Activated CD8-positive, alpha-beta T cell treated with anti-CD3 and anti-CD28 coated beads for 36 hours (primary cell): Measurements from ENCODE around the gene ZNF451. TPM values are rescaled to one million over a fixed set of nuclear protein-coding genes. Genes with fewer than 3 reads are reported as not detected.

Experiments used
- ATAC-seq: fragments of 200-7000 bp; cut with Tn5 transposase; one replicate; pipeline ENCODE4 v1.10.0; 2021; ENCODE audit warnings: mild to moderate bottlenecking, moderate library complexity
- CTCF ChIA-PET: fragments of 350-600 bp; sonication (Branson Sonifier 250); formaldehyde crosslinking; loops from one replicate; lab custom pipeline; 2021; ENCODE audit warnings: antibody characterized with exemption; lab: Charles Lee
- POLR2A ChIA-PET: fragments of 350-600 bp; sonication (Branson Sonifier 250); formaldehyde crosslinking; loops from one replicate; lab custom pipeline; 2021; ENCODE audit warnings: antibody characterized with exemption; lab: Charles Lee
- DNase-seq: peaks from one replicate; pipeline ENCODE4 v3.0.0-alpha.2; 2020
- H3K27ac Mint-ChIP-seq: one replicate; pipeline ENCODE4 v1.8.0; 2021; ENCODE audit warnings: mild to moderate bottlenecking, mixed read lengths
- H3K27me3 Mint-ChIP-seq: one replicate; pipeline ENCODE4 v1.8.0; 2021; ENCODE audit warnings: mixed read lengths
- H3K36me3 Mint-ChIP-seq: one replicate; pipeline ENCODE4 v1.8.0; 2021; ENCODE audit warnings: low read depth, mixed read lengths
- H3K4me1 Mint-ChIP-seq: one replicate; pipeline ENCODE4 v1.8.0; 2021; ENCODE audit warnings: low read depth, mixed read lengths
- H3K4me3 Mint-ChIP-seq: one replicate; pipeline ENCODE4 v1.8.0; 2021; ENCODE audit warnings: mild to moderate bottlenecking, moderate library complexity, mixed read lengths
- H3K9me3 Mint-ChIP-seq: one replicate; pipeline ENCODE4 v1.8.0; 2021; ENCODE audit warnings: mixed read lengths
- intact Hi-C: fragments of 100-400 bp; cut with micrococcal nuclease; formaldehyde crosslinking; loops from one replicate; pipeline ENCODE4 v1.10.0; 2022
- total RNA-seq, 2 experiments: library from RNA; stranded (reverse); gene quantifications; one replicate each; pipeline ENCODE4 v1.2.3, GENCODE V29; 2021
- TF ChIP-seq, protein P1 (sequence below): fragments of 200-600 bp; IDR thresholded peaks from one replicate; pipeline ENCODE4 v1.8.0; 2022; ENCODE audit warnings: antibody characterized with exemption, mild to moderate bottlenecking

ZNF451 gene
- total RNA-seq, 2 experiments from 2014 or later = 44.4 to 46.8 TPM

DNA sequence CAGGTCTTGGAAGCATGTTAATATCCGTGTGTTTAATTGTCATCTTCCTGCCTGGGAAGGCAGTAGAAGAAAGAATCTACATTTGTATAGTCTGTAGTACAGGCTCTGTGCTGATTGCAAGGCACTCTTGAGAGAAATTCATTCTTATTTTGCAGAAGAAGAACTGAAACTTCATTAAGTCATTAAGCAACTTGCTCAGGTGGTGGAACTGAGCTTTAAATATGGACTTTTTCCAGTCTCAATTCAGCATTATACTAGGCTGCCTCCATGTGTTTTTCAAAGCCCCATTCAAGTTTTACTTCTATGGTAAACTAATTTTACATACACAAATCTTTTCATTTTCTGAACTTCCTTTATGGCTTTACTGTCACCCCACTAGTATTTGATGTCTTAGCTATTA lies 18.7 kb downstream of the ZNF451 start:
- peaks cover 42% of the 10 kb centered on the region for H3K4me1 Mint-ChIP-seq
- no peaks in the 10 kb centered on the region for H3K27me3 Mint-ChIP-seq
- peaks cover 41% of the 10 kb centered on the region for H3K36me3 Mint-ChIP-seq
- intact Hi-C loops = no loop called here
- ATAC-seq = no peak
- POLR2A ChIA-PET = no interaction called here
- no peak overlapping the region for H3K27ac Mint-ChIP-seq
- H3K4me3 Mint-ChIP-seq = no peak overlapping the region
- TF ChIP-seq, protein P1, sequence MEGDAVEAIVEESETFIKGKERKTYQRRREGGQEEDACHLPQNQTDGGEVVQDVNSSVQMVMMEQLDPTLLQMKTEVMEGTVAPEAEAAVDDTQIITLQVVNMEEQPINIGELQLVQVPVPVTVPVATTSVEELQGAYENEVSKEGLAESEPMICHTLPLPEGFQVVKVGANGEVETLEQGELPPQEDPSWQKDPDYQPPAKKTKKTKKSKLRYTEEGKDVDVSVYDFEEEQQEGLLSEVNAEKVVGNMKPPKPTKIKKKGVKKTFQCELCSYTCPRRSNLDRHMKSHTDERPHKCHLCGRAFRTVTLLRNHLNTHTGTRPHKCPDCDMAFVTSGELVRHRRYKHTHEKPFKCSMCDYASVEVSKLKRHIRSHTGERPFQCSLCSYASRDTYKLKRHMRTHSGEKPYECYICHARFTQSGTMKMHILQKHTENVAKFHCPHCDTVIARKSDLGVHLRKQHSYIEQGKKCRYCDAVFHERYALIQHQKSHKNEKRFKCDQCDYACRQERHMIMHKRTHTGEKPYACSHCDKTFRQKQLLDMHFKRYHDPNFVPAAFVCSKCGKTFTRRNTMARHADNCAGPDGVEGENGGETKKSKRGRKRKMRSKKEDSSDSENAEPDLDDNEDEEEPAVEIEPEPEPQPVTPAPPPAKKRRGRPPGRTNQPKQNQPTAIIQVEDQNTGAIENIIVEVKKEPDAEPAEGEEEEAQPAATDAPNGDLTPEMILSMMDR = no peak
- CTCF ChIA-PET = no interaction called here
- no peaks in the 10 kb centered on the region for H3K9me3 Mint-ChIP-seq
- DNase-seq = no peak

DNA sequence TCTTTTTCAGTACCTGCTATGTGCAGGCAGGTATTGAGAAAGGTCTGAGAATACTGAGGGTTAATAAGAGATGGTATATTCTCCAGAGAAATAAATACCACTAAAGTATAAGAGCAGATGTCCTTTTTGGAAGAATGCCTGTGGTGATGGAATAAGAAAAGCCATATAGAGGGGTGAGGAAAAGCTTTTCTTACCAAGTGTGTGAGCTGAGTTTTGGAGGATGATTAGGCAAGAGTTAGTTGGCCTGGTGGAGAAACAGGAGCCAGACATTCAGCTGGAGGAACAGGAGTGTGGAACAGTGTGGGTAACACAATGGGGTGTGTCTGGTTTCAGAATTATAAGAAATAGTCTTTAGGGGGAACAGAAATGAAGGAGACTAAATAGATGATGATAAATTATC lies 19.9 kb downstream of the ZNF451 start:
- Mint-ChIP-seq H3K27me3 (no peaks in the 10 kb centered on the region), H3K27ac (no peak overlapping the region), H3K4me3 (no peak overlapping the region), H3K4me1 (peaks cover 35% of the 10 kb centered on the region), H3K36me3 (peaks cover 32% of the 10 kb centered on the region), H3K9me3 (no peaks in the 10 kb centered on the region)
- DNase-seq (no peak), ATAC-seq (no peak)
- intact Hi-C loops = no loop called here
- ChIA-PET CTCF (interaction anchor here (1.2 kb wide), 1 partner anchor 15 kb away, joined by 3 read pairs; no protein-coding TSS in a partner anchor), POLR2A (no interaction called here)
- TF ChIP-seq, protein P1 = no peak

- intact Hi-C loops = no loop called here
- DNase-seq (no peak), ATAC-seq (no peak)
- peaks cover 34% of the 10 kb centered on the region for H3K4me1 Mint-ChIP-seq
- peaks cover 35% of the 10 kb centered on the region for H3K36me3 Mint-ChIP-seq
- TF ChIP-seq, protein P1 = no peak
- no peaks in the 10 kb centered on the region for H3K9me3 Mint-ChIP-seq
- ChIA-PET POLR2A (no interaction called here), CTCF (interaction anchor here (1.4 kb wide), 1 partner anchor 20 kb away, joined by 5 read pairs; no protein-coding TSS in a partner anchor)
- H3K4me3 Mint-ChIP-seq = no peak overlapping the region
- no peak overlapping the region for H3K27ac Mint-ChIP-seq
- no peaks in the 10 kb centered on the region for H3K27me3 Mint-ChIP-seq
Observed at GRCh38 chr6:57113105-57113504, 23.1 kb downstream of the ZNF451 start.

DNA sequence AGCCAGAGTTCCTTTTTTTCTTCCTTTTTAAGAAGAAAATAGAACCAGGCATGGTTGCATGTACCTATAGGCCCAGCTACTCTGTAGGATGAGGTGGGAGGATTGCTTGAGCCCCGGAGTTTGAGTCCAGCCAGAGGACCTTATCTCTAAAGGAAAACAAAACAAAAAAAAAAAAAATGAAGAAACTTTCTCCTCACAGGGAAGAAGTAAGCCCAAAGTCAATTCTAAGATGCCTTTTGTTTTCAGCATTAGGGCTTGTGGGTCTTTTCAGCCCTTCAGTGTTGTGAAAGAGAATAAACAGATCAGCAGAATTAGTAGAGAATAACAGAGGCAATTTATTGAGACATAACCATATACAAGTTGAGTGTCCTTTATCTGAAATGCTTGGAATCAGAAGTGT lies 26.8 kb downstream of the ZNF451 start:
- Mint-ChIP-seq H3K4me3 (no peak overlapping the region), H3K9me3 (peaks cover 2% of the 10 kb centered on the region), H3K4me1 (peaks cover 23% of the 10 kb centered on the region), H3K36me3 (peaks cover 46% of the 10 kb centered on the region), H3K27me3 (no peaks in the 10 kb centered on the region), H3K27ac (no peak overlapping the region)
- DNase-seq (no peak), ATAC-seq (no peak)
- ChIA-PET POLR2A (no interaction called here), CTCF (interaction anchor here (1.5 kb wide), 1 partner anchor 8 kb away, joined by 4 read pairs; no protein-coding TSS in a partner anchor)
- TF ChIP-seq, protein P1 = no peak
- intact Hi-C loops = no loop called here

DNA sequence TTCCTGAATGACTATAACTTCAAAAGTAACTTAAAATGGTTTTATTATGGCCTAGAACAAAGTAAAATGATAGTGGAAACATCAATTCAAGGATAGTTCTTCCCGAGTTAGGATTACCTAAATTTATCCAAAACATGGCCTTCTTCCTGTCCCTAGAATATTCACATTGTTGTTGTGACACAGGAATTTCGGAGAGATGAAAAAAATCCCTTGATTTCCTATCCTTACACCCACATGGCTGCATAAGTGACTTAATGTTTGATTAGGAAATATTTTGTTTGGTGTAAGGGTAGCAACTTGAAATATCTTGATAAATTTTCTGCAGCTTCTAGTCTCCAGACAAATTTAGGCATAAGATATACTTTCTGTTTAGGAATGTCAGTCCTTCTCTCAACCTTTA lies 27.8 kb downstream of the ZNF451 start:
- TF ChIP-seq, protein P1 = no peak
- CTCF ChIA-PET = no interaction called here
- Mint-ChIP-seq H3K9me3 (peaks cover 7% of the 10 kb centered on the region), H3K27ac (no peak overlapping the region), H3K36me3 (peaks cover 53% of the 10 kb centered on the region), H3K4me1 (peaks cover 17% of the 10 kb centered on the region), H3K4me3 (no peak overlapping the region), H3K27me3 (no peaks in the 10 kb centered on the region)
- no peak for DNase-seq
- intact Hi-C loops = no loop called here
- no peak for ATAC-seq
- POLR2A ChIA-PET = no interaction called here
